ENCODE results near the gene MCRIP2. TPM values are rescaled to one million over a fixed set of nuclear protein-coding genes. Genes with fewer than 3 reads are reported as not detected.

MCRIP2 gene
- total RNA-seq, 4 donors from 2014 or later, result 17.3 to 35.6 (median 28.1) TPM

- intact Hi-C loops (cut with DNase I), result no loop called here
- H3K36me3 ChIP-seq, result peaks cover 0 to 29% (median 9%) of the 10 kb centered on the region in 3 donors
- TF ChIP-seq POLR2A (IDR thresholded peaks at IDR 0.05), result no peak
- TF ChIP-seq, protein P1, sequence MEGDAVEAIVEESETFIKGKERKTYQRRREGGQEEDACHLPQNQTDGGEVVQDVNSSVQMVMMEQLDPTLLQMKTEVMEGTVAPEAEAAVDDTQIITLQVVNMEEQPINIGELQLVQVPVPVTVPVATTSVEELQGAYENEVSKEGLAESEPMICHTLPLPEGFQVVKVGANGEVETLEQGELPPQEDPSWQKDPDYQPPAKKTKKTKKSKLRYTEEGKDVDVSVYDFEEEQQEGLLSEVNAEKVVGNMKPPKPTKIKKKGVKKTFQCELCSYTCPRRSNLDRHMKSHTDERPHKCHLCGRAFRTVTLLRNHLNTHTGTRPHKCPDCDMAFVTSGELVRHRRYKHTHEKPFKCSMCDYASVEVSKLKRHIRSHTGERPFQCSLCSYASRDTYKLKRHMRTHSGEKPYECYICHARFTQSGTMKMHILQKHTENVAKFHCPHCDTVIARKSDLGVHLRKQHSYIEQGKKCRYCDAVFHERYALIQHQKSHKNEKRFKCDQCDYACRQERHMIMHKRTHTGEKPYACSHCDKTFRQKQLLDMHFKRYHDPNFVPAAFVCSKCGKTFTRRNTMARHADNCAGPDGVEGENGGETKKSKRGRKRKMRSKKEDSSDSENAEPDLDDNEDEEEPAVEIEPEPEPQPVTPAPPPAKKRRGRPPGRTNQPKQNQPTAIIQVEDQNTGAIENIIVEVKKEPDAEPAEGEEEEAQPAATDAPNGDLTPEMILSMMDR (IDR thresholded peaks at IDR 0.05), result no peak
- no peaks in the 10 kb centered on the region for H3K9me3 ChIP-seq
- DNase-seq, result no peak
- peaks cover 24 to 42% (median 24%) of the 10 kb centered on the region in 3 donors for H3K4me1 ChIP-seq
- H3K4me3 ChIP-seq, result peak overlapping the region; percentile 72 to 93 (median 82)
- WGBS, 2 donors, result no CpG with 5 or more reads among the region's 55 CpGs
- H3K27me3 ChIP-seq, result no peaks in the 10 kb centered on the region
- peak overlapping the region; percentile 85 to 99 (median 96) for H3K27ac ChIP-seq
These were observed 5.9 kb upstream of the MCRIP2 start for GRCh38 chr16:635573-636205.

DNA sequence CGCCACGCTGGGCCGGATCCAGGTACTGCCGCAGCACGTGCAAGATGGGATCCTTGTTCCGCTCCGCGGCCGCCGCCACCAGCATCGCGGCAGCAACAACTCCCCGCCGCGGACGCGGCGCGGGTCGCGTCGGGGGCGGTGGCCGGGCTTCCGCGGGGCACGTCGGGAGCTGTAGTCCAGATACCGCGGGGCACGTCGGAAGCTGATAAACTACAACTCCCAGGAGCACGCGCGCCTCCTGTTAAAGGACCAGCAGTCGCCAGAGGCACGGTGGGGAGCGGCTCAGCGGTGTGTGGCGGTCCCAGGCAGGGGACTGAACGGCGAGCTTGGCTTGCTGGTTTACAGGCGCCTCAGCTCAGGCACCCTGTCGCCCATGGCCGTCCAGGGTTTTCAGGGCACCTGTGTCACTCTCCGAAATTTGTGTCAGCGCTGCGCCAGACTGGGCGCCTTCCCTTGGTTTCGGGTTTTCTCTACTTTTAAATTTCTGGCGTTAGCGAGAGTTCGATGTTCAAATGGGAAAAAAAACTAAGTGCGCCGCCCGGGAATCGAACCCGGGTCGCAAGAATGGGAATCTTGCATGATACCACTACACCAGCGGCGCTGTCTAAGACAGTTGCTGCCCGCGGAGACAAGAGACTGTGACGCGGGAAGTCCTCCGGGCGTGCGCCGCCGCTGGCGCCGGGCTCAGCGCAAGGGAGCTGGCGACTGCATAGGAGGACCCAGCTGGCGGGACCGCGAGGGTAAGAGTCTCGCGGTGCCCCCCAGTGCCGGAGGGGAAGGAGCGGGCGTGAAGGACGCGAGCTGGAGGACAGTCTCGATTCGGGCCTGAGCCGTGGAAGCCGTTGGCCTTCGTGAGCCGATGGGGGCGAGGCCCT lies 5.2 kb upstream of the MCRIP2 start, which contains the start of gene METTL26:
Gene METTL26 (minus strand): TSS at position 100 of the 875 bp plus-strand sequence. CDS start 15 bp downstream, at position 85.
- 0 to 1% methylated on average over 6 to 21 of the region's 91 CpGs for WGBS, 2 donors
- peak in 2 of 4 donors; percentile 55 to 66 for TF ChIP-seq POLR2A (IDR thresholded peaks at IDR 0.05)
- TF ChIP-seq, protein P1 (IDR thresholded peaks at IDR 0.05), result peak in 3 of 6 experiments; percentile 24 to 42 (median 28)
- DNase-seq, result peak; percentile 81
- H3K9me3 ChIP-seq, result no peaks in the 10 kb centered on the region
- peaks cover 0 to 29% (median 9%) of the 10 kb centered on the region in 3 donors for H3K36me3 ChIP-seq
- peak within 1 kb of the TSS; percentile 72 to 93 (median 82) for H3K4me3 ChIP-seq
- H3K4me1 ChIP-seq, result peaks cover 18 to 42% (median 20%) of the 10 kb centered on the region in 3 donors
- peak within 1 kb of the TSS; percentile 85 to 99 (median 96) for H3K27ac ChIP-seq
- no peaks in the 10 kb centered on the region for H3K27me3 ChIP-seq
- intact Hi-C loops (cut with DNase I), result no loop called here

- intact Hi-C loops (cut with DNase I), result no loop called here
- Histone ChIP-seq H3K27ac (peak overlapping the region; percentile 85 to 99 (median 96)), H3K36me3 (peaks cover 0 to 27% (median 9%) of the 10 kb centered on the region in 3 donors), H3K4me1 (peaks cover 18 to 46% (median 25%) of the 10 kb centered on the region in 3 donors), H3K9me3 (no peaks in the 10 kb centered on the region), H3K27me3 (no peaks in the 10 kb centered on the region), H3K4me3 (peak overlapping the region; percentile 72 to 93 (median 82))
- WGBS, 2 donors, result 5 to 86% methylated on average over 3 to 9 of the region's 53 CpGs
- TF ChIP-seq POLR2A (IDR thresholded peaks at IDR 0.05), result no peak
- TF ChIP-seq, protein P1 (IDR thresholded peaks at IDR 0.05), result no peak
- DNase-seq, result no peak
These were observed 4.3 kb upstream of the MCRIP2 start for GRCh38 chr16:637081-638018.

- Histone ChIP-seq H3K9me3 (no peaks in the 10 kb centered on the region), H3K27ac (peak overlapping the region in 3 of 4 donors; percentile 68 to 99 (median 95)), H3K36me3 (peaks cover 0 to 20% (median 9%) of the 10 kb centered on the region in 3 donors), H3K4me3 (no peak overlapping the region), H3K4me1 (peaks cover 25 to 53% (median 32%) of the 10 kb centered on the region in 3 donors), H3K27me3 (no peaks in the 10 kb centered on the region)
- no peak for DNase-seq
- WGBS, 2 donors, result 80 to 100% methylated on average over 1 to 5 of the region's 15 CpGs
- TF ChIP-seq, protein P1 (IDR thresholded peaks at IDR 0.05), result no peak
- no peak for TF ChIP-seq POLR2A (IDR thresholded peaks at IDR 0.05)
- intact Hi-C loops (cut with DNase I), result no loop called here
These were observed 3.5 kb upstream of the MCRIP2 start for GRCh38 chr16:638034-638543.

Measured in esophagus squamous epithelium (tissue), 5 donors.